CD4-positive, alpha-beta T cell treated with Interleukin-21 for 1 hour (primary cell): Measurements from ENCODE around the gene GPR75.
"Not testable (repeated sequence)": the region's sequence is repeated elsewhere in the genome, so short reads cannot be mapped to it uniquely, and the experiment has no call there.

ENCODE experiments used
- DNase-seq: peaks from one replicate; pipeline ENCODE4 v3.0.0-alpha.2; 2020

GPR75 gene

GRCh38 chr2:53851052-53851757 lies 8.6 kb downstream of the GPR75 start:
- DNase-seq: not testable (repeated sequence)

DNA sequence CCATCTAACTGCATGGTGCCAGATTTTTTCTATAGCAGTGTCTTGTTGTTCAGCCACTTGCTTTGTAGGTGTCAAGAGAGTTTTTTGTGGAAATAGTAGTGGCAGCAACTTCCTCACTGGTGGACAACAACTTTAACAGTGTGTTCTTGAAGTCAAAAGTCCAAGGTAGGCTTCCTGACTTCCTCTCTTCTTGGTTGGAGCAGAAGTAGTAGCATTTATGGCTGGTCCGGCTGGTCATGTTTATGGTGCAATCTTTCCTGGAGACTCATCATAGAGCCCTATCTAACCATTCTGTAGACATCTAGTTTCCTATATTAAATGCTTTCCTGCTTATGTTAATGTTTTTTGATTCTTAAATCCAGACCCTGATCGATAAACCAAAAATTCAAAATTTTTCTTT lies 11.7 kb downstream of the GPR75 start:
- no peak for DNase-seq

GRCh38 chr2:53843595-53843994 lies 16.2 kb downstream of the GPR75 start:
- DNase-seq: no peak

DNA sequence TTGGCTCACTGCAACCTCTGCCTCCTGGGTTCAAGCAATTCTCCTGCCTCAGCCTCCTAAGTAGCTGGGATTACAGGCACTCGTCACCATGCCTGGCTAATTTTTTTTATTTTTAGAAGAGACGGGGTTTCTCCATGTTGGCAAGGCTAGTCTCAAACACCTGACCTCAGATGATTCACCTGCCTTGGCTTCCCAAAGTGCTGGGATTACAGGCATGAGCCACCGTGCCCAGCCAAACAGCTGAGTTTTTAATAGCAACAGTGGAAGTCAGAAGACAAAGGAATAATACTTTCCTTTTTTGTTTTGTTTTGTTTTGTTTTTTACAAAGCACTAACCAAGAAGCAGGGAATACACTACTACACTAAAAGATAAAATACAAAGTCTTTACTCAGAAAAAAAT lies 16.9 kb downstream of the GPR75 start:
- DNase-seq: no peak

DNA sequence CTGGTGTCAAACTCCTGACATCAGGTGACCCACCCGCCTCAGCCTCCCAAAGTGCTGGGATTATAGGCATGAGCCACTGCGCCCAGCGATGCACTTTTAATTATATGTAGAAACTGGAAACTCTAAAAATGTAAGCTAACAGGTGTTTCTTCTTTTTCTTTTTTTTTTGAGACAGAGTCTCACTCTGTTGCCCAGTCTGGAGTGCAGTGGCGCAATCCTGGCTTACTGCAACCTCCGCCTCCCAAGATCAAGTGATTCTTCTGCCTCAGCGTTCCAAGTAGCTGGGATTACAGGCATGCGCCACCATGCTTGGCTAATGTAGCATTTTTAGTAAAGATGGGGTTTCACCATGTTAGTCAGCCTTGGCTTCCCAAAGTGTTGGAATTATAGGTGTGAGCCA lies 18.1 kb downstream of the GPR75 start:
- not testable (repeated sequence) for DNase-seq

DNA sequence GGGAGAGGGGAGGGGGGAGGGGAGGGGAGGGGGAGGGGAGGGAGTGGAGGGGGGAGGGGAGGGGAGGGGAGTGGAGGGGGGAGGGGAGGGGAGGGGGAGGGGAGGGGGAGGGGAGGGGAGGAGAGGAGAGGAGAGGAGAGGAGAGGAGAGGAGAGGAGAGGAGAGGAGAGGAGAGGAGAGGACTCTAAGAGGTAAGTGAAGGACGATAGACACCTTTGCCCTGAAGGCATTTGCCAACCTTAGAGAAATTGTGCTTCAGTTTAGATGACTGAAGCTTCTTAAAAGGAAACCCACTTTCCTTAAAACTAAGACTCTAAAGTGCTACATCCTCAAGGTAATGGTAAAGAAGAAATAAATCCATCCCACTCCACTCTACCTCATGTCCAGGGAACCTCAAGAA lies 19.2 kb downstream of the GPR75 start:
- no peak for DNase-seq

- DNase-seq: not testable (repeated sequence)
Observed at GRCh38 chr2:53829980-53830290, 29.8 kb downstream of the GPR75 start.

GRCh38 chr2:53829273-53829979 lies 30.3 kb downstream of the GPR75 start:
- DNase-seq: no peak

DNA sequence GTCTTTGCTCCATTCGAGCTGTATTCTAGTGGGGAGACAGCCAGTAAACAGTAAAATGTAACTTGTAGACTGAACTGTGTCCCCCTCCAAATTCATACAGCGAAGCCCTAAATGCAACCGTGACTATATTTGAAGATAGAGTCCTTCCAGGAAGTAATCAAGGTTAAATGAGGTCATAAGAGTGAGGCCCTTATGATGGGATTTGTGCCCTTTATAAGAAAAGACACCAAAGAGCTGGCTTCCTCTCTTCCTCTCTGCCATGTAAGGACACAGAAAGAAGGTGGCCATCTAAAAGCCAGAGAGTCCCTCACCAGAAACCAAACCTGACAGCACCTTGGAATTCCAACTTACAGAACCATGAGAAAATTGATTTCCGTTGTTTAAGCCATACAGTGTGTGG lies 31.4 kb downstream of the GPR75 start:
- no peak for DNase-seq

GRCh38 chr2:53827398-53828175 lies 32.2 kb downstream of the GPR75 start:
- DNase-seq: no peak

- DNase-seq: no peak
Observed at GRCh38 chr2:53826587-53827397, 33.0 kb downstream of the GPR75 start.

DNA sequence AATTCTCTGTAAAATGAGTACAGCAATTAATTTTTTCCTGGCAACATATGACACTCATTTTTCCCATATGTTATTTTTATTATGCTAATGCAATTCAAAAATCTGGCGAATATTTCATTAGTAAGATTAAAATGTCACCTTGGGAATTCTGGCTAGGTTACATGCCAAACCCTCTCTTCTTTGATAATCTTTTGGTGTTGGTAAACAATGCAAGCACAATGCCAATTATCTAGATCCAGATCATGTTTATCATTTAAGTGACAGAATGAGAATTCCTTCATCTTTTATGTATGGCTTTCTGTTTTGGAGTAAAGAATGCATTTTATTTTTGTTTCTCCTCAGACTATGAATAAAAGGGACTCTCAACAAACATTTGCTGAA lies 33.7 kb downstream of the GPR75 start:
- no peak for DNase-seq

GRCh38 chr2:53823639-53824038 lies 36.1 kb downstream of the GPR75 start:
- DNase-seq: not testable (repeated sequence)

- DNase-seq: no peak
Observed at GRCh38 chr2:53821810-53822209, 38.0 kb downstream of the GPR75 start.

- no peak for DNase-seq
Observed at GRCh38 chr2:53820711-53821110, 39.1 kb downstream of the GPR75 start.

DNA sequence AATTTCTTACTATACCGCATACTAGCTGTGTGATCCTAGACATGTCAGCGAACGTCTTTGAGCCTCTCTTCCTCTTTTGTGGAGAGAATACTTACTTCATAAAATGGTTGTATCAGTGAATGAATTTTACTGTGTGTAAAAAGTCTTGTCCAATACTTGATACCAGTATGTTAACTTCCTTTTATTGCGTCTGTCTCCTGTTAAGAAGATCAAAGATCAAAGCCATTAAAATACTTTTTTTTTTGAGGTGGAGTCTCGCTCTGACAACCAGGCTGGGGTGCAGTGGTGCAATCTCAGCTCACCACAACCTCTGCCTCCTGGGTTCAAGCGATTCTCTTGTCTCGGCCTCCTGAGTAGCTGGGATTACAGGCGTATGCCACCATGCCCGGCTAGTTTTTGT lies 39.7 kb downstream of the GPR75 start:
- DNase-seq: no peak

GRCh38 chr2:53819634-53820033 lies 40.1 kb downstream of the GPR75 start:
- no peak for DNase-seq

GRCh38 chr2:53818854-53819435 lies 40.8 kb downstream of the GPR75 start:
- DNase-seq: no peak

DNA sequence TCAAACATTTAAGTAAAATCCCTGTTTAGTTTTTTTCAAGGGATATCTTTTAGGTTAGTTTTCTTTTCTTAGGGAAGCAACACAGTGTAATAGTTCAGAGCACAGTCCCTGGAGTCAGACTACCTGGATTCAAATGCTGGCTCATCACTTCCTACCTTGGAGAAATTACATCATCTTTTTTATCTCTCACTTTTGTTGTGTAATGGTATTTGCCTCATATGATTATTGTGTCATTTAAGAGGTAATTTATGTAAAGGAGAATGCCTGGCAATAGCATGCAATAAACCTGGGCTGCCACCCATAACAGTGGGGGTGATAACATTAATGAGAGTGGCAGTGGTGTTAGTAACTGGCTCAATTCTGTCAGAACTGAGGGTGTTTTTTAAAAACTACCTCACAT lies 46.6 kb downstream of the GPR75 start:
- no peak for DNase-seq

DNA sequence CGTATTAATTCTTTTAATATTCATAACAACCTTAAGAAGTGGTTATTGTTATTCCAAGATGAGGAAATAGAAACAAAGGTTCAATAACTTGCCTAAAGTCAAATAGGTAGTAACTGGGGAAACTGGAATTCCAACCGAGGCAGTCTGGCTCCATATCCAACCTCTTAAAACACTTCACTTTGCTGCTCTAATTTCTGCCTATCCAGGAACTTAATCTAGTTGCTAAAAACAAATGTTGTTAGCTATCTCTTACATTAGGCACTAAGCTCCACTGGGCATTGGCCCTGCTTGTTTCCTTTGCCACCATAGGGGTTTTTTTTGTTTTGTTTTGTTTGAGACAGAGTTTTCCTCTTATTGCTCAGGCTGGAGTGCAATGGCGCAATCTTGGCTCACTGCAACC lies 48.2 kb downstream of the GPR75 start:
- no peak for DNase-seq
